Measurements from ENCODE around the gene RNF44. TPM values are rescaled to one million over a fixed set of nuclear protein-coding genes. Genes with fewer than 3 reads are reported as not detected.

RNF44 gene
- 42.3 and 55.0 TPM in 2 replicates for total RNA-seq (2014; rRNA removed; shearing (Covaris generic))

DNA sequence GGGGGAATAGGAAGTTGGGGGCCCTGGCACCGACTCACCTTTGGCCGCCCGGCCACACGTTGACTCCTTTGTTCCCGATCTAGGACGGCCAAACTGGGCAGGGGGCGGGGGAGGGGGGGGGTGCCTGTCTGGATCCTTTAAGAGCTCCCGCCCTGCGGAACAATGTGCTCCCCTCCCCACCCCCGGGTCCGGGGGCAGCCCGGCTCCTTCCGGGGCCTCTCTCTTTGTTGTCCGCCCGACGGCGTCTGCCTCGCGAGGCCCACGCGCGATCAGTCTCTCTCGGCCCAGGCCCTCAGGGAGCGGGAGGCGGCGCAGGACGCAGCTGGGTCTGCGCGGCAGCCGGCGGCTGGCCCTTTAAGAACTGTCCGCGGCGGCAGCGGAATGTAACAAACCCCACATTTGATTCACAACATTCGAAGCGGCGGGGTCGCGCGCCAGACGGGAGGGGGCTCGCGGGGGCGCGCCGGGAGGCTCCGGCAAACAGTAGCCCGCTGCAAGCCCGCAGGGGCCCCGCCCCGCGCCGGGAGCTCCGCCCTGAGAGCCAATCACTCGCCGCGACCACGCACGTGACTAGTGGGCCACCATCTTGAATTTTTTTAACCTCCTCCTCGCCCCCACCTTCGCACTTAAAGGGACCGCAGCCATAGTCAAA lies at the start of gene RNF44:
Gene RNF44 (minus strand): TSS at position 501 of the 652 bp plus-strand sequence. CDS start 4,930 bp downstream, outside the sequence.
- peak; percentile 97 for DNase-seq (ENCODE audit: low spot score)

GRCh38 chr5:176583076-176583475 lies 45.9 kb upstream of the RNF44 start:
- no peak for DNase-seq (ENCODE audit: low spot score)

GRCh38 chr5:176581361-176581760 lies 44.2 kb upstream of the RNF44 start:
- no peak for DNase-seq (ENCODE audit: low spot score)

GRCh38 chr5:176579323-176579722 lies 42.1 kb upstream of the RNF44 start:
- no peak for DNase-seq (ENCODE audit: low spot score)

- DNase-seq (ENCODE audit: low spot score), result peak; percentile 88
Observed at GRCh38 chr5:176578391-176578808, 41.2 kb upstream of the RNF44 start.

GRCh38 chr5:176577312-176578176 lies 40.3 kb upstream of the RNF44 start:
- no peak for DNase-seq (ENCODE audit: low spot score)

DNA sequence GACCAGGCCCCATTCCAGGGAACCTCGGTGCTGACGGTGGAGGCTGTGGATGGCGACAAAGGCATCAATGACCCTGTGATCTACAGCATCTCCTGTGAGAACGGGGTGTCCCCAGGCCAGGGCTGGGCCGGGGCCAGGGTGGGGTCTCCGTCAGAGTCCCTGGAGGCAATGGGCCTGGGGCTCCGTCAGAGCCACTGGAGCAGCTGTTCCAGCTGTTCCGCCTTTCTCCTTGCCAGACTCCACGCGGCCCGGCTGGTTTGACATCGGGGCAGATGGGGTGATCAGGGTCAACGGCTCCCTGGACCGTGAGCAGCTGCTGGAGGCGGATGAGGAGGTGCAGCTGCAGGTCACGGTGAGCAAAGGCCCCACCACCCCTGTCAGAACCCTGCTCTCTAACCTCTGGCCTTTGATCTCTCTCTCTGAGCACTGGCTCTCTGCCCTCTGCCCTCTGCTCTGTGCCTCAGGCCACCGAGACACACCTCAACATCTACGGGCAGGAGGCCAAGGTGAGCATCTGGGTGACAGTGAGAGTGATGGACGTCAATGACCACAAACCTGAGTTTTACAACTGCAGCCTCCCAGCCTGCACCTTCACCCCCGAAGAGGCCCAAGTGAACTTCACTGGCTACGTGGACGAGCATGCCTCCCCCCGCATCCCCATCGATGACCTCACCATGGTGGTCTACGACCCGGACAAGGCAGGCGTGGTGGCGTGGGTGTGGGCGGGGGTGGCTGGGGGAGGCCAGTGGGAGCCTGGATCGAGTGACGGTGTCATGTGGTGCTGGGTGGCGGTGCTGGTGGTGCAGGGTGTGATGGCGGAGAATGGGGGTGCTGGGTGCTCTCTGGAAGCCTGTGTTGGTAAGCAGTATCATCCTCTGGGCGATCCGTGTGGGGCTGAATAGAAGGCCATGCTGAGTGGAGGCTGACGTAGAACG lies 38.6 kb upstream of the RNF44 start:
- no peak for DNase-seq (ENCODE audit: low spot score)

GRCh38 chr5:176575066-176575465 lies 37.9 kb upstream of the RNF44 start:
- DNase-seq (ENCODE audit: low spot score), result no peak

DNA sequence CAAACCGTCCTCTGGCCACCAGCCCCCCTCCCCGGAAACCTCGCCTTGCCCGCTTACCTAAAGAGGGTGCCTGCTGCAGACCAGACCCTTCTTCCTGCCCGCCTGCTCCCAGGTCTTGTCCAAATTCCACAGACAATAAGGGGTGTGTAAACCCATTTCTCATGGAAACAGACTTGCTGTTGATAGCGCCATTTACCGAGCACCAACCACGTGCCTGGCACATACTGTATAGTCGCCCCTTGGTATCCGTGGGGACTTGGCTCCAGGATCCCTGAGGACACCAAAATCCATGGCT lies 37.0 kb upstream of the RNF44 start:
- DNase-seq (ENCODE audit: low spot score), result no peak

- peak; percentile 61 for DNase-seq (ENCODE audit: low spot score)
Observed at GRCh38 chr5:176573564-176574296, 36.5 kb upstream of the RNF44 start.

DNA sequence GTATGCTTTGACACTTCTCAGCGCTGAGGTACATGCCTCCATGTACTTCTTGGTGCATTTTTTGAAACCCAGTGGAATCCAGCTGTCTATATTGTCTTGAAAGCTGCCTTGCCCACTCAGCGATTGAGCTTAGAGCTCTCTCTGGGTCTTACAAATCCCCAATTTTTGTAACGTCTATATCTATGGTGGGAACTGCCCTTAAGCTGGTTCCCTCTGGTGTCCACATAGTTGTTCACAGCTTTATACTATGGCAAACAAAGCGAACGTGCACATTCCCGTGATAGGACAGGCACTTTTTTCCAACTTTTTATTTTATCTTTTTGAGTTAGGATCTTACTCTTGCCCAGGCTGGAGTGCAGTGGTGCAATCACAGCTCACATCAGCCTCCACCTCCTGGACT lies 32.8 kb upstream of the RNF44 start:
- DNase-seq (ENCODE audit: low spot score), result no peak

DNA sequence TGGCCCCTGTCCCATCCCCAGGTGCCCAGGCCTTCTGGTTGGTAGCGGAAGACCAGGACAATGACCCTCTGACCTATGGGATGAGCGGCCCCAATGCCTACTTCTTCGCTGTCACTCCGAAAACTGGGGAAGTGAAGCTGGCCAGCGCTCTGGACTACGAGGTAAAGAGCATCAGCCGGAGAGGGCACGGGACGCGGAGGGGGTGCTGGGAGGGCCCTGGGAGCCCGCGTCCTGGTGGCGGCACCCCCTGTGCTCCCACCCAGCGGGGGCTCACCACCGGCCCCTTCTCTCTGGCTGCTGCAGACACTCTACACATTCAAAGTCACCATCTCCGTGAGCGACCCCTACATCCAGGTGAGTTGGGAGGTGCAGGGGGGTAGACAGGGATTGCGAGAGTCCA lies 31.5 kb upstream of the RNF44 start:
- DNase-seq (ENCODE audit: low spot score), result no peak

- DNase-seq (ENCODE audit: low spot score), result no peak
Observed at GRCh38 chr5:176565760-176566288, 28.6 kb upstream of the RNF44 start.

GRCh38 chr5:176564002-176564401 lies 26.8 kb upstream of the RNF44 start:
- DNase-seq (ENCODE audit: low spot score), result no peak

DNA sequence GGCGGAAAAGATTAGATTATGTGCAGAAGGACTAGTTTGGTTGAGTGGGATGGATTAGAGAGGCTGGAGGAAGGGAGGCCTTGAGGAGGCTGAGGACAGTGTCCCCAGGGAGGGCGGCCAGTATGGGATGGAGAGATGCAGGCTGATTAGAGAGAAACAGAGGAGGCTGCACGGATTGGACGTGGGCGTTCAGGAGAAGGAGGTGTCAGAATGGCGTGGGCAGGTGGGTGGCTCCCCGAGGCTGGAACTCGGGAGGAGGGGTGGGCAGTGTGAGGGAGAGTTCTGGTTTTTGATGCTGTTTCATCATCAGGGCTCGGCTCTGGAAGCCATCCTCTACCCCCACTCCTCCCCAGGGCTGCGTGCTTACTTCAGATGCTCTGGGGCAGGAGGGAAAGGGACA lies 25.0 kb upstream of the RNF44 start:
- DNase-seq (ENCODE audit: low spot score), result no peak

DNA sequence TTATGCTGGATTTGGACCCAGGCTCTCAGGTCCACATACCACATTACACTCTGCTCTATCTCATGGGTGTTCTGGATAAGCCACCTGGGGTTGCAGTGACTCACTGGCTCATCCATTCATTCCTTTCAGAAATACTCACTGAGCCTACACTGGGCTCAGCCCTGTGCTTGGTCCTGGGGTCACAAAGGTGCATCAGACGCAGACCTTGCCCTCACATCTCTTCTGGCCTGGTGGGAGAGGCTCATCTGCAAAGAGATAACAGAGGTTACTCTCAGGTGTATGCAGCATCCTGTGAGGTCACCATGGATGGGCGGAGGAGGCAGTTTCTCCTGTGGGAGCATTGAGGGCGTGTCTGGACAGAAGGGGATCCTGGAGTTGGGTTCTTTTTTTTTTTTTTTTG lies 24.1 kb upstream of the RNF44 start:
- no peak for DNase-seq (ENCODE audit: low spot score)

DNA sequence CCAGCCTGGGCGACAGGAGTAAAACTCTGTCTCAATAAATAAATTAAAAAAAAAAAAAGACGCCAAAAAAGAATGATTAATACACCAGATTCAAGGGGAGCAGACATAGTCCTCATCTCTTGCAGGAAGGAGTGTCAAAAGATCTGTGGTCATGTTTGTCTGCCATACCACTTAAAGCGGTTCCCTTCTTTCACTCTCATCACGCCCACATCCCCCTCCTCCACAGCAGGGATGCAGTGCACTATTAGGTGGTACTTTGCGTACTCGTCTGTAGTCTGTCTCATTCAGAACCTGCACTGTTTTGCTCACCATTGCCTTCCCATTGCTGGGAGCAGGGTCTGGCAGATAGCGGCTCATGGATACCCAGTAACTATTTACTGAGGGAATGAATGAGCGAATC lies 23.2 kb upstream of the RNF44 start:
- DNase-seq (ENCODE audit: low spot score), result no peak

DNA sequence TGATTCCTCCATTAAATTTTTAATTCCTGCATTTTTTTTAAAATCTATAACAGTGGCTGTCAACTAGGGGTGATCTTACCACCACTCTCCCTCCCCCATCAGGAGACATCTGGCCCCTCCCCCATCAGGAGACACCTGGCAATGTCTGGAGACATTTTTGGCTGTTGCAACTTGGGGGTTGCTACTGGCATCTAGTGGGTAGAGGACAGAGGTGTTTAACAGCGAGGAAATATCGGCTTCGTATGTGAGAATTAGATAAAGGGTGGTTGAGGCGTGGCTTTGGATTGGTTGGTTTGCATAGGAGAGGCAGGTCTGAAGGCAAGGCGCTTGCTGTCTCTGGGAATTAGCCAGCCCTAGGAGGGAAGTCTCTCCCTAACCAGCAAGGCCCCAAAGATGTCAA lies 22.5 kb upstream of the RNF44 start:
- DNase-seq (ENCODE audit: low spot score), result peak; percentile 31

- DNase-seq (ENCODE audit: low spot score), result no peak
Observed at GRCh38 chr5:176557846-176558245, 20.6 kb upstream of the RNF44 start.

GRCh38 chr5:176553260-176554085 lies 16.3 kb upstream of the RNF44 start:
- peak; percentile 30 for DNase-seq (ENCODE audit: low spot score)

Measured in HT-29 (cell line).